ENCODE data around the gene YPEL4.
"Not testable (repeated sequence)": the region's sequence is repeated elsewhere in the genome, so short reads cannot be mapped to it uniquely, and the experiment has no call there.

Gene YPEL4

GRCh38 chr11:57667117-57667735 is 17.5 kb upstream of the YPEL4 start:
- under 1% methylated on average over 28 of the region's 29 CpGs for WGBS

GRCh38 chr11:57663975-57664374 is 14.3 kb upstream of the YPEL4 start:
- Histone ChIP-seq H3K4me3 (ENCODE audit: low read length) (no peak overlapping the region), H3K27me3 (ENCODE audit: insufficient read depth, low read length) (no peaks in the 10 kb centered on the region), H3K4me1 (ENCODE audit: insufficient read depth, low read length) (peaks cover 1% of the 10 kb centered on the region; the same call in 1 of the 2 replicates), H3K36me3 (ENCODE audit: insufficient read depth, low read length) (peaks cover 31% of the 10 kb centered on the region), H3K27ac (ENCODE audit: low read depth, low read length) (no peak overlapping the region), H3K9ac (ENCODE audit: low read depth, low read length) (no peak overlapping the region), H3K9me3 (ENCODE audit: insufficient read depth, low read depth, low read length) (no peaks in the 10 kb centered on the region)
- WGBS = 85% methylated on average over 9 of the region's 9 CpGs

More at GRCh38 chr11:57667117-57667735, 17.5 kb upstream of the YPEL4 start:
- peaks cover 11% of the 10 kb centered on the region for H3K36me3 ChIP-seq (ENCODE audit: insufficient read depth, low read length)
- peak overlapping the region; percentile 95 for H3K27ac ChIP-seq (ENCODE audit: low read depth, low read length)
- H3K27me3 ChIP-seq (ENCODE audit: insufficient read depth, low read length) = no peaks in the 10 kb centered on the region
- H3K9ac ChIP-seq (ENCODE audit: low read depth, low read length) = peak overlapping the region; percentile 98
- peaks cover 5% of the 10 kb centered on the region; the same call in 1 of the 2 replicates for H3K4me1 ChIP-seq (ENCODE audit: insufficient read depth, low read length)
- peak overlapping the region; percentile 92 for H3K4me3 ChIP-seq (ENCODE audit: low read length)
- no peaks in the 10 kb centered on the region for H3K9me3 ChIP-seq (ENCODE audit: insufficient read depth, low read depth, low read length)

DNA sequence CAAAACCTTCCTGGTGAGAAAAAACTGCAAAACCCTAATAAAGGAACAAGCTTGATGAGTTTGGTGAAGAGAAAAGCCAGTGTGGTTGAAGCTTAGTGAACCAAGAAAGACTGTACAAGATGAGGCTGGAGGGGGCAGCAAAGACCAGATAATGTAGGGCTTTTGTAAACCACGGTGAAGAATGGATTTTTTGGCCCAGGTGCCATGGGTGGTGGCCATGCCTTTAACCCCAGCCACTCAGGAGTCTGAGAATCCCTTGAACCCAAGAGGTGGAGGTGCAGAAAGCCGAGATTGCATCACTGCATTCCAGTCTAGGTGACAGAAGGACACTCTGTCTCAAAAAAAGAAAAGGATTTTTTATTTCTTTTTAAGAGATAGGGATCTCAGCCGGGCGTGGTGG is 13.2 kb upstream of the YPEL4 start:
- 90% methylated on average over 4 of the region's 4 CpGs for WGBS

DNA sequence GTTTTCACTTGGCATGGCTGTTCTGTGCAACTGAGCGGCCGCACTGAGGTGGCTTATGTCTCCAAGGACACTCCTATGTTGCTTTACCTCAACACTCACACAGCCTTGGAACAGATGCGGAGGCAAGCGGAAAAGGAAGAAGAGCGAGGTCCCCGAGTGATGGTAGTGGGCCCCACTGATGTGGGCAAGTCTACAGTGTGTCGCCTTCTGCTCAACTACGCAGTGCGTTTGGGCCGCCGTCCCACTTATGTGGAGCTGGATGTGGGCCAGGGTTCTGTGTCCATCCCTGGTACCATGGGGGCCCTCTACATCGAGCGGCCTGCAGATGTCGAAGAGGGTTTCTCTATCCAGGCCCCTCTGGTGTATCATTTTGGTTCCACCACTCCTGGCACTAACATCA is 10.0 kb upstream of the YPEL4 start:
- H3K4me1 ChIP-seq (ENCODE audit: insufficient read depth, low read length) = no peaks in the 10 kb centered on the region
- H3K27ac ChIP-seq (ENCODE audit: low read depth, low read length) = no peak overlapping the region
- no peak overlapping the region for H3K4me3 ChIP-seq (ENCODE audit: low read length)
- H3K9me3 ChIP-seq (ENCODE audit: insufficient read depth, low read depth, low read length) = no peaks in the 10 kb centered on the region
- no peaks in the 10 kb centered on the region for H3K27me3 ChIP-seq (ENCODE audit: insufficient read depth, low read length)
- H3K36me3 ChIP-seq (ENCODE audit: insufficient read depth, low read length) = peaks cover 31% of the 10 kb centered on the region
- 98% methylated on average over 14 of the region's 14 CpGs for WGBS
- no peak overlapping the region for H3K9ac ChIP-seq (ENCODE audit: low read depth, low read length)

More for the DNA sequence above, 13.2 kb upstream of the YPEL4 start:
- Histone ChIP-seq H3K9ac (ENCODE audit: low read depth, low read length) (no peak overlapping the region), H3K4me1 (ENCODE audit: insufficient read depth, low read length) (no peaks in the 10 kb centered on the region), H3K9me3 (ENCODE audit: insufficient read depth, low read depth, low read length) (no peaks in the 10 kb centered on the region), H3K27ac (ENCODE audit: low read depth, low read length) (no peak overlapping the region), H3K27me3 (ENCODE audit: insufficient read depth, low read length) (no peaks in the 10 kb centered on the region), H3K4me3 (ENCODE audit: low read length) (no peak overlapping the region), H3K36me3 (ENCODE audit: insufficient read depth, low read length) (peaks cover 31% of the 10 kb centered on the region)

- WGBS = under 1% methylated on average over 8 of the region's 8 CpGs
- H3K4me1 ChIP-seq (ENCODE audit: insufficient read depth, low read length) = peaks cover 6% of the 10 kb centered on the region; the same call in 1 of the 2 replicates
- H3K27ac ChIP-seq (ENCODE audit: low read depth, low read length) = peak overlapping the region; percentile 11; the same call in 1 of the 2 replicates
- H3K4me3 ChIP-seq (ENCODE audit: low read length) = peak overlapping the region; percentile 86
- H3K9me3 ChIP-seq (ENCODE audit: insufficient read depth, low read depth, low read length) = no peaks in the 10 kb centered on the region
- peak overlapping the region; percentile 83 for H3K9ac ChIP-seq (ENCODE audit: low read depth, low read length)
- no peaks in the 10 kb centered on the region for H3K27me3 ChIP-seq (ENCODE audit: insufficient read depth, low read length)
- H3K36me3 ChIP-seq (ENCODE audit: insufficient read depth, low read length) = peaks cover 31% of the 10 kb centered on the region
Measured at GRCh38 chr11:57658023-57658361, 8.3 kb upstream of the YPEL4 start.

GRCh38 chr11:57657194-57658022 is 7.7 kb upstream of the YPEL4 start, which contains the start of gene CLP1:
Gene CLP1 (plus strand): TSS chr11:57657762. CDS start chr11:57659477, 1,715 bp downstream.
- 1% methylated on average over 45 of the region's 45 CpGs for WGBS
- Histone ChIP-seq H3K4me3 (ENCODE audit: low read length) (peak within 1 kb of the TSS; percentile 86), H3K27me3 (ENCODE audit: insufficient read depth, low read length) (0 out of 2 replicates have a peak, but pooled peaks cover 2% of the 10 kb centered on the region), H3K4me1 (ENCODE audit: insufficient read depth, low read length) (peaks cover 8% of the 10 kb centered on the region; the same call in 1 of the 2 replicates), H3K9me3 (ENCODE audit: insufficient read depth, low read depth, low read length) (no peaks in the 10 kb centered on the region), H3K27ac (ENCODE audit: low read depth, low read length) (peak within 1 kb of the TSS; percentile 11; the same call in 1 of the 2 replicates), H3K36me3 (ENCODE audit: insufficient read depth, low read length) (peaks cover 30% of the 10 kb centered on the region), H3K9ac (ENCODE audit: low read depth, low read length) (peak within 1 kb of the TSS; percentile 83)

GRCh38 chr11:57656885-57657193 is 7.1 kb upstream of the YPEL4 start:
- H3K4me3 ChIP-seq (ENCODE audit: low read length) = peak overlapping the region; percentile 86
- H3K9me3 ChIP-seq (ENCODE audit: insufficient read depth, low read depth, low read length) = no peaks in the 10 kb centered on the region
- peaks cover 8% of the 10 kb centered on the region; the same call in 1 of the 2 replicates for H3K4me1 ChIP-seq (ENCODE audit: insufficient read depth, low read length)
- H3K27me3 ChIP-seq (ENCODE audit: insufficient read depth, low read length) = 0 out of 2 replicates have a peak, but pooled peaks cover 2% of the 10 kb centered on the region
- WGBS = 48% methylated on average over 5 of the region's 5 CpGs
- no peak overlapping the region; the same call in 1 of the 2 replicates for H3K27ac ChIP-seq (ENCODE audit: low read depth, low read length)
- H3K9ac ChIP-seq (ENCODE audit: low read depth, low read length) = peak overlapping the region; percentile 53
- peaks cover 26% of the 10 kb centered on the region for H3K36me3 ChIP-seq (ENCODE audit: insufficient read depth, low read length)

GRCh38 chr11:57653163-57653562 is 3.5 kb upstream of the YPEL4 start:
- Histone ChIP-seq H3K9me3 (ENCODE audit: insufficient read depth, low read depth, low read length) (no peaks in the 10 kb centered on the region), H3K4me1 (ENCODE audit: insufficient read depth, low read length) (peaks cover 30% of the 10 kb centered on the region), H3K27me3 (ENCODE audit: insufficient read depth, low read length) (0 out of 2 replicates have a peak, but pooled peaks cover 2% of the 10 kb centered on the region), H3K36me3 (ENCODE audit: insufficient read depth, low read length) (no peaks in the 10 kb centered on the region), H3K9ac (ENCODE audit: low read depth, low read length) (no peak overlapping the region), H3K4me3 (ENCODE audit: low read length) (no peak overlapping the region), H3K27ac (ENCODE audit: low read depth, low read length) (no peak overlapping the region)
- 45% methylated on average over 2 of the region's 3 CpGs for WGBS

GRCh38 chr11:57652662-57653061 is 3.0 kb upstream of the YPEL4 start:
- Histone ChIP-seq H3K4me1 (ENCODE audit: insufficient read depth, low read length) (peaks cover 35% of the 10 kb centered on the region), H3K9me3 (ENCODE audit: insufficient read depth, low read depth, low read length) (no peaks in the 10 kb centered on the region), H3K9ac (ENCODE audit: low read depth, low read length) (no peak overlapping the region), H3K36me3 (ENCODE audit: insufficient read depth, low read length) (no peaks in the 10 kb centered on the region), H3K27ac (ENCODE audit: low read depth, low read length) (no peak overlapping the region), H3K4me3 (ENCODE audit: low read length) (no peak overlapping the region), H3K27me3 (ENCODE audit: insufficient read depth, low read length) (0 out of 2 replicates have a peak, but pooled peaks cover 2% of the 10 kb centered on the region)
- WGBS = 96% methylated on average over 3 of the region's 3 CpGs

DNA sequence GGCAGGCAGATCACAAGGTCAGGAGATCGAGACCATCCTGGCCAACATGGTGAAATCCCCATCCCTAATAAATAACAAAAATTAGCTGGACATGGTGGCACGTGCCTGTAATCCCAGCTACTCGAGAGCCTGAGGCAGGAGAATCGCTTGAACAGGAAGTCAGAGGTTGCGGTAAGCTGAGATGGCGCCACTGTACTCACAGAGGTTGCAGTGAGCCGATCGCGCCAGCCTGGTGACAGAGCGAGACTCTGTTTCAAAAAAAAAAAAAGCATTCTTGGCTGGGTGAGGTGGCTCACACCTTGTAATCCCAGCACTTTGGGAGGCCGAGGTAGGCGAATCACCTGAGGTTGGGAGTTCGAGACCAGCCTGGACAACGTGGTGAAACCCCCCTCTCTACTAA is 2.5 kb upstream of the YPEL4 start:
- H3K27ac ChIP-seq (ENCODE audit: low read depth, low read length); H3K9me3 ChIP-seq (ENCODE audit: insufficient read depth, low read depth, low read length); H3K9ac ChIP-seq (ENCODE audit: low read depth, low read length); H3K4me3 ChIP-seq (ENCODE audit: low read length); H3K27me3 ChIP-seq (ENCODE audit: insufficient read depth, low read length); H3K36me3 ChIP-seq (ENCODE audit: insufficient read depth, low read length): not testable (repeated sequence)
- H3K4me1 ChIP-seq (ENCODE audit: insufficient read depth, low read length) = peaks cover 39% of the 10 kb centered on the region
- 94% methylated on average over 14 of the region's 14 CpGs for WGBS

- peaks cover 45% of the 10 kb centered on the region for H3K4me1 ChIP-seq (ENCODE audit: insufficient read depth, low read length)
- 90% methylated on average over 7 of the region's 7 CpGs for WGBS
- no peak overlapping the region for H3K27ac ChIP-seq (ENCODE audit: low read depth, low read length)
- no peak overlapping the region for H3K9ac ChIP-seq (ENCODE audit: low read depth, low read length)
- H3K9me3 ChIP-seq (ENCODE audit: insufficient read depth, low read depth, low read length) = no peaks in the 10 kb centered on the region
- H3K27me3 ChIP-seq (ENCODE audit: insufficient read depth, low read length) = 0 out of 2 replicates have a peak, but pooled peaks cover 2% of the 10 kb centered on the region
- no peak overlapping the region for H3K4me3 ChIP-seq (ENCODE audit: low read length)
- H3K36me3 ChIP-seq (ENCODE audit: insufficient read depth, low read length) = peaks cover 2% of the 10 kb centered on the region; the same call in 1 of the 2 replicates
Measured at GRCh38 chr11:57651408-57651807, 1.7 kb upstream of the YPEL4 start.

Data from HUES64 (cell line).